HG03342 (cell line): ENCODE data around the gene SGCE.
A peak's percentile ranks its signal among the peaks of the same experiment; 100 is the strongest.

Source experiments
- ATAC-seq: cut with Tn5 transposase; IDR thresholded peaks from one replicate; pipeline ENCODE4 v1.9.1; 2021; ENCODE audit warnings: mild to moderate bottlenecking, moderate library complexity; ENCODE audit not compliant: unreplicated experiment

SGCE gene

GRCh38 chr7:94630855-94631254, 25.1 kb downstream of the SGCE start:
- no peak for ATAC-seq

GRCh38 chr7:94623820-94624219, 32.1 kb downstream of the SGCE start:
- ATAC-seq, result no peak

- ATAC-seq, result no peak
These were observed 34.8 kb downstream of the SGCE start for GRCh38 chr7:94621120-94621519.

- ATAC-seq, result peak; percentile 96
These were observed 35.2 kb downstream of the SGCE start for GRCh38 chr7:94620703-94621118.

DNA sequence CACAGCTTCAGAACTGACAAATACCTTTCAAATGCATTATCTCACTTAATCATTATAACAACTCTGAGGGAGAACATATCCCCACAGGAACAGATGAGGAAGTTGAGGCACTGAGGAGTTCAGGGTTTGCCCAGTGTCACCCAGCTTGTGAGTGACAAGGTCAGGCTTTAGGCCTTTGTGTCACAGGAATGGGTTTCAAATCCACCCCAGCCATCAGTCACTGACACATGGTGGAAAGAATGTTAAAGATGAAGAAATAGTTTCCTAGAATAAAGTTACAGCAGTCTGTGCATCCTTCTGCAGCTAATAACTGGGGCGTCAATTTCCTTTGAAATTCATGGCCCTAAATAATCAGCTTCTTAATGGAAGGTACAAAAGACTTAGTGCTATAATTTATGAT, 37.8 kb downstream of the SGCE start:
- no peak for ATAC-seq

GRCh38 chr7:94616855-94617254, 39.1 kb downstream of the SGCE start:
- no peak for ATAC-seq

DNA sequence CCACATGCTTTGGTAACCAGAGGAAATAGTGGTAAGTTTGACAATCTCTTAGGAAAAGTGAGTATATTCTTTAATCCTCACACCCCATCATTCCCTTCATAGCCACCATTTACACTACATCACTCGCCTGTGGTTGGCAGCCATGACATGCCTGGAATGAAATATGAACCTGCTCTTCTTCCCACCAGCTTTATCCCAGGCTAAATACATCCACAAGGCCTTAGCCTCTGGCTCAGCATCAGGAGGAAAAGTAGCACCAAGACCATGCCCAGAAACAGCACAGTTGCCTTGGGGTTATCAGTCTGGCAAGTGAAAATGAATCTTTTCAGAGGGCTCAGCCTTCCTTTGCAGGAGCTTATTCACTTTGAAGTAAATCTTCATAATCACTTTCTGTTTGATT, 40.3 kb downstream of the SGCE start:
- no peak for ATAC-seq

DNA sequence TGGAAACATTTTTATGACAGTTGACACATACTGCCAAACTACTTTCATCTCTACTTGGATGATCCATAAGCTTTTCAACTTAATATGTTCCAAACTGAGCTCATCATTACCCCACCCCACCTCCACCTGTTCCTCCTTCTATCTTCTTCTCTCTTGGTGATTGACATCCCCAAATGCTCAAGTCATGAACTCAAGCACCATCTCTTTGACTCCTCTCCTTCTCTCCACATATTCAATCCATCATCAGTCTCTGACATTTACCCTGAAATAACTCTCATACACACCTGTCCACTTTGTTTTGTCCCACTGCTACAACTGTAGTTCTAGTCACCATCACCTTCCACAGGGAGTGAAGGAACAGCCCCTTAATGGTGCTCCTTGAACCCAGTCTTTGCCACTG, 43.3 kb downstream of the SGCE start:
- ATAC-seq, result no peak

GRCh38 chr7:94612253-94612652, 43.7 kb downstream of the SGCE start:
- ATAC-seq, result no peak

- ATAC-seq, result no peak
These were observed 46.4 kb downstream of the SGCE start for GRCh38 chr7:94609561-94609960.

- ATAC-seq, result no peak
These were observed 50.9 kb downstream of the SGCE start for GRCh38 chr7:94605031-94605430.

DNA sequence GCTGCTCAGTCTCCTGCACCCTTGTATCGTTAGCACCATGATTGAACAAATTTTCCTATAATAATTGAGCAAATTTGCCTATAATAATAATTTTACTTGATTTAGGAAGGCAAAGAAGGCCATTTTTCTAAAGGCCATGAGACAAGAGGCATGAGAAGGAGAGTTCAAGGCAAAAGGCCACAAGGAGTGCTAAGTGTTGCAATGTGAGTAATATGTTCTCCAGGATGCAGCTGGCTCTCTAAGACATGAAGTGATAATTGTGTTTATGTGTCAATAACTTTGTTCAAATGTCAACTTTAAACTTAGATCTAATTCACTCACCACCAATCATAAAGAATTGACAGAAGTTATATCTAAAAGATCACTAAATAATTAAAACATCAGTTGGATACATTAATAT, 53.8 kb downstream of the SGCE start:
- no peak for ATAC-seq

DNA sequence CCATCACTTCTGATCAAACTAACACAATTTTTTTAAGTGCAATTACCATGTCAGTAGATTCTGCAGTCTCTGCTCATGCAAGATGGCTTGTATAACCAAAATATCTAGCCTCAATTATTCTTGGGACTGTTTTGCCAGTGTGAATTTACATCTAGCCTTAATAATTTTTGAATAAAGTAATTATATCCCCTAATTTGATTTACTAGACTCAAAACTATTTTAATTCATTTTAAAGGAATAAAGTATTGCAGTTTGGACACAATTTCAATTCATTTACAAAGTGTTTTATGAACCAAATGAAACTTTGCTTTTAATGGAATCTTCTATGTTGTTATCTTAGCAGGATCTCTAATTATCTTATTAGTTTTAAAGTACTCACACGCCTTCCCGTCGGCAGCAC, 55.7 kb downstream of the SGCE start:
- ATAC-seq, result no peak

- ATAC-seq, result no peak
These were observed 60.2 kb downstream of the SGCE start for GRCh38 chr7:94595717-94596116.

DNA sequence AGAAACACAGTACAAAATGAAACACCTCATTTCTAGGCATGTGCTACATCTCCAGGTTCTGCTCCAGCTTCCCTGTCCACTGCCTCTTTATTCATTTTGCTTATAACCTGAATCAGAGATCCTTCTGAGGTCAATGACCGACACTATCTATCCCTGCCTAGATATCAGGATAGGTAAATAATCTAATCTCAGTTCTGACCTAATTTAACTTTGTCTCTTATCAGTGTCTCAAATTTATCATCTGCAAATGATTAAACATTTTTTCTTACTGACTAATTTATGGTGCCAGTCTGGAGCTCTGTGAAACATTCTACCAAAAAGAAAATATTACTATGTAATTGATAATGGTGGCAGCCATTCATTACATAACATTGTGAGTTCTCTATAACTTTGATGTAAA, 61.1 kb downstream of the SGCE start:
- ATAC-seq, result no peak

DNA sequence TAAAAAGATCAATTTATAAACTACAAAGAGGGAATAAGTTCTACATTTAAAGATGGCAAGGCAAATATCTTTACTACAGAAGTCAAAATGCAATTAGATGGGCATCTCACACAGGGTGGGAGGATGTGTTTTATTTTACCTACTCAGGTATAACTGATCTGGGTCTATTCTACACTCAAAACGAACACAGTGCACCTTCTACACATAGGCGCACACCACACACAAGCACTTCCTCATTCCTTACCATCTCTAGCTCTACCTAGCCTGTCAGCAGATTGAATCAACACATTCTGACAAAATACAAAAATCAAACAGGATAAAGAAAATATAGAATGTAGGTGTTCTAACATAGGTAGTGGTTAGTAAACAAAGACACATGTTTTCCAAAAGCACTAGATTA, 64.8 kb downstream of the SGCE start:
- ATAC-seq, result peak; percentile 72

DNA sequence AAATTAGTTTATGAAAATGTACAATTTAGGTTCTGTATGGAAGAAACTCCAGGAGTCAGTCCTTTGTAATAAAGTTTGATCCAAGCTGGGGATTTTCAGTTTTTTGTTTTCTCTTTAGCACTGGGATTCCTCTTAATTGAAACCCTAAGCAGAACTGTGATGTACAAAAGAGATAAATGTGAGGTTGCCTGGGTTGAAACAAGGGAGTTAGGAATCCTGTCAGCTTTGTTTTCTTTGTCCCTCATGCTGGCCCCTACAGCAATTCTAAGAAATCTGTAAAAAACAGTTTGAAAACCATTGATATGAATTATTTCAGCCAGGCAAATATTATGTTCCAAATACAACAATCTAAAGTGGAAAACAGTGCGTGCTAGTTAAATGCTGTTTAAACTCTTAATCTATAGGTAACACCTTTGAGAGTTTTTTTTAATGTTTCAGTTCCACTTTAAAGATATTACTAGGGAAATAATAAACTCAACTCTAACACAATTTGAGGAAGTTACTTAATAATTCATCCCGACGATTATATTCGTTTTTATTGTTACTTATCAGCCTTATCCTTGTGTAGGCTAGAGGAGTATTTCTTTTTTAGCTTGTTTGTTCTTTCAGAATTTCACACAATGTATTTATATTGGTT, 65.3 kb downstream of the SGCE start:
- no peak for ATAC-seq

DNA sequence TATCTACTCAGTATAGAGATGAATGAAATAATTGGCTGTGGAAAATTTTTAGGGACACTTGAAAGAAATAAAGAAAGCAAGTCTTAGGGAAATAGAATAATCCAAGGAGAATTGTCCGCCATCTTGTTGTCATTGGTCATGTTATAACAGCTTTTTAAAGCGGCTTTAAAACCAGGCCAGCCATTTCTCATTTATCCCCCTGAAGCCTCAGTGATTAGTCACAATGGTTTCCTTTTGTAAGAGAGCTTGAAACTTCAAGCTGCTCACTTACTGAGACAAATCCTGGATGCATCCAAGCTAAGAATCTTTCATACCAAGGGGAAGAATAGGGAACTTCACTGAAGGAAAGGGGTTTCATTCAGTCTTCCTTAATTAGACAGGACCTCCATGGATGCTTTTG, 67.9 kb downstream of the SGCE start:
- ATAC-seq, result no peak

GRCh38 chr7:94584113-94584512, 71.8 kb downstream of the SGCE start:
- no peak for ATAC-seq

- ATAC-seq, result no peak
These were observed 75.3 kb downstream of the SGCE start for GRCh38 chr7:94580601-94581000.

- no peak for ATAC-seq
These were observed 76.5 kb downstream of the SGCE start for GRCh38 chr7:94579470-94579869.

DNA sequence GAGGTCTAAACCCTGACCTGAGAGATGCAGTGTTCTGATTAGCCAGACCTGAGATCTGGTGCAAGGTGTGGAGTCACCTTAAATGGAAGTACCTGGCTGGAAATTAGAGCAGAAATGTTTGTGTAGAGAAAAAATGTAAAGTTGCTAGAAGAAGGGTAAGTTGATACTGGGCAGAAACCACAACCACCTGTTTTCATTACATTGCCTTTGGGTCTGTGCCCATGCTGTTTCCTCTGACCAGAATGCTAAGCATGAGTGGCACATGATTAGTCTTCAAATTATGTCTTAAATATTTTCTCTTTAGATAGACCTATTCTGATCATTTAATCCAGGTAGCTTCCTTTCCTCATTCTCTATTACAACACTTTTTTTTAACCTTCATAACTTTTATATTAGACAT, 77.3 kb downstream of the SGCE start:
- no peak for ATAC-seq

- no peak for ATAC-seq
These were observed 78.6 kb downstream of the SGCE start for GRCh38 chr7:94577357-94577756.
